Hepatocyte (in vitro differentiated cells): Measurements from ENCODE around the gene GPR18.

Experiments used
- EZH2 ChIP-seq: fragments of 200-600 bp; sonication (generic); IDR thresholded peaks from 2 replicates; pipeline ENCODE4 v1.6.1; 2016; ENCODE audit warnings: antibody characterized with exemption, mild to moderate bottlenecking, borderline replicate concordance
- TF ChIP-seq, protein P1 (sequence below): fragments of 200-600 bp; sonication (generic); IDR thresholded peaks from 2 replicates; pipeline ENCODE4 v1.5.1; 2016; ENCODE audit warnings: antibody characterized with exemption, mild to moderate bottlenecking; ENCODE audit not compliant: poor library complexity

DNA sequence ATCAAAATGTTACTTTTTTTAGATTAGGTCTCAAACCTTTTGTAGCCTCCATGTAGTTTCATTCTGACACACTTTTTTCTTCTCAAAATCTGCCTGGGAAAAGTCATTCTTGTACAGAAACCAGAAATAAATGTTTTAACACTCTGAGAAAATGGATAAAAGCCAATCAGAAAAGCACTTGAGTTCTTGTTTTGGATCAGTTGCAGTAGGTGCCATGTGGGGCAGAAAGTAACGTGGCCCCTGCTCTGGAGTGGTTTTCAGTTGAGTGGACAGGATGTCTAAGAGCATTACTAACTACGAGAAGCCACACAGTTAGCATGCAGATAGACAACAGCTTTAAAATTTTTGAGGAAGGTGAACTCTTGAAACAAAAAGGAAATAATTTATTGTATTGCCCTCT is 29.9 kb upstream of the GPR18 start:
- TF ChIP-seq, protein P1, sequence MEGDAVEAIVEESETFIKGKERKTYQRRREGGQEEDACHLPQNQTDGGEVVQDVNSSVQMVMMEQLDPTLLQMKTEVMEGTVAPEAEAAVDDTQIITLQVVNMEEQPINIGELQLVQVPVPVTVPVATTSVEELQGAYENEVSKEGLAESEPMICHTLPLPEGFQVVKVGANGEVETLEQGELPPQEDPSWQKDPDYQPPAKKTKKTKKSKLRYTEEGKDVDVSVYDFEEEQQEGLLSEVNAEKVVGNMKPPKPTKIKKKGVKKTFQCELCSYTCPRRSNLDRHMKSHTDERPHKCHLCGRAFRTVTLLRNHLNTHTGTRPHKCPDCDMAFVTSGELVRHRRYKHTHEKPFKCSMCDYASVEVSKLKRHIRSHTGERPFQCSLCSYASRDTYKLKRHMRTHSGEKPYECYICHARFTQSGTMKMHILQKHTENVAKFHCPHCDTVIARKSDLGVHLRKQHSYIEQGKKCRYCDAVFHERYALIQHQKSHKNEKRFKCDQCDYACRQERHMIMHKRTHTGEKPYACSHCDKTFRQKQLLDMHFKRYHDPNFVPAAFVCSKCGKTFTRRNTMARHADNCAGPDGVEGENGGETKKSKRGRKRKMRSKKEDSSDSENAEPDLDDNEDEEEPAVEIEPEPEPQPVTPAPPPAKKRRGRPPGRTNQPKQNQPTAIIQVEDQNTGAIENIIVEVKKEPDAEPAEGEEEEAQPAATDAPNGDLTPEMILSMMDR: no peak
- no peak for TF ChIP-seq EZH2
